COLO668 (cell line): ENCODE measurements around the gene ADAMTS7.
"Not testable (repeated sequence)": the region's sequence is repeated elsewhere in the genome, so short reads cannot be mapped to it uniquely, and the experiment has no call there.

Source experiments
- DNase-seq: peaks from one replicate; lab custom pipeline; 2025; ENCODE audit not compliant: unreplicated experiment; lab: John Stamatoyannopoulos, UW

Gene ADAMTS7

GRCh38 chr15:78811124-78811824 is at the start of gene ADAMTS7:
ADAMTS7 (minus strand) TSS chr15:78811464; CDS start chr15:78811220, 244 bp downstream.
- peak; percentile 16 for DNase-seq

- DNase-seq, result peak; percentile 50
Measured at GRCh38 chr15:78859971-78860719, 48.9 kb upstream of the ADAMTS7 start.

- no peak for DNase-seq
Measured at GRCh38 chr15:78855746-78856145, 44.5 kb upstream of the ADAMTS7 start.

- no peak for DNase-seq
Measured at GRCh38 chr15:78854833-78855372, 43.6 kb upstream of the ADAMTS7 start.

- DNase-seq, result no peak
Measured at GRCh38 chr15:78853500-78853899, 42.2 kb upstream of the ADAMTS7 start.

GRCh38 chr15:78850941-78851755 is 39.9 kb upstream of the ADAMTS7 start:
- DNase-seq, result no peak

GRCh38 chr15:78850352-78850751 is 39.1 kb upstream of the ADAMTS7 start:
- no peak for DNase-seq

GRCh38 chr15:78847387-78847906 is 36.2 kb upstream of the ADAMTS7 start:
- not testable (repeated sequence) for DNase-seq

GRCh38 chr15:78846906-78847305 is 35.6 kb upstream of the ADAMTS7 start:
- not testable (repeated sequence) for DNase-seq

GRCh38 chr15:78842519-78842918 is 31.3 kb upstream of the ADAMTS7 start:
- DNase-seq, result no peak

GRCh38 chr15:78841891-78842290 is 30.6 kb upstream of the ADAMTS7 start:
- DNase-seq, result no peak

GRCh38 chr15:78841376-78841706 is 30.1 kb upstream of the ADAMTS7 start:
- DNase-seq, result no peak

- DNase-seq, result no peak
Measured at GRCh38 chr15:78840661-78841375, 29.6 kb upstream of the ADAMTS7 start.

- not testable (repeated sequence) for DNase-seq
Measured at GRCh38 chr15:78839151-78839550, 27.9 kb upstream of the ADAMTS7 start.

GRCh38 chr15:78838489-78838888 is 27.2 kb upstream of the ADAMTS7 start:
- no peak for DNase-seq

GRCh38 chr15:78837543-78837942 is 26.3 kb upstream of the ADAMTS7 start:
- no peak for DNase-seq

- no peak for DNase-seq
Measured at GRCh38 chr15:78837131-78837530, 25.9 kb upstream of the ADAMTS7 start.

GRCh38 chr15:78836333-78836732 is 25.1 kb upstream of the ADAMTS7 start:
- DNase-seq, result no peak

GRCh38 chr15:78831229-78832207 is 20.3 kb upstream of the ADAMTS7 start:
- DNase-seq, result peak; percentile 17
